H1 (cell line): ENCODE results near the gene CDH11. TPM values are rescaled to one million over a fixed set of nuclear protein-coding genes. Genes with fewer than 3 reads are reported as not detected.

Experiments used
- BACH1 ChIP-seq: IDR thresholded peaks from 2 replicates; pipeline ENCODE4 v1.6.1; 2012; ENCODE audit warnings: low read length, improper control_type of control experiment
- EP300 ChIP-seq, 2 experiments: IDR thresholded peaks; 1 replicate in 1 of 2; 2 replicates in 1 of 2; pipeline ENCODE4 v1.6.1; 2011 to 2012; ENCODE audit warnings: low read depth in 2 of 2, low read length in 2 of 2, mild to moderate bottlenecking in 2 of 2, borderline replicate concordance in 1 of 2, inconsistent platforms in 1 of 2, moderate library complexity in 1 of 2
- MAX ChIP-seq: IDR thresholded peaks from 2 replicates; pipeline ENCODE4 v1.6.1; 2012; ENCODE audit warnings: inconsistent platforms
- polyA plus RNA-seq, 7 experiments: library from polyadenylated mRNA; depleted of rRNA in 3 of 7; stranded (reverse) in 5 of 7; unstranded in 2 of 7; fragments of >200 nt in 5 of 7; fragments of 200-250 nt in 2 of 7; gene quantifications; 1 replicate in 5 of 7; 2 replicates in 1 of 7; 4 replicates in 1 of 7; pipeline versions ENCODE4 v1.2.1 to v1.2.3, GENCODE V29; 2011 to 2013; ENCODE audit warnings: missing spikeins in 2 of 7, mixed read lengths in 2 of 7
- total RNA-seq: library from RNA; stranded (reverse); fragmentation: NEBNext Ultra II Directional; extraction: Animal tissue kit (Norgen Biotek cat#: 25700); gene quantifications from 2 replicates; pipeline ENCODE4 v1.2.1, GENCODE V29; 2021

The CDH11 gene
- total and polyA plus RNA-seq, 2 of the 8 experiments (the other 6 are each of a cell fraction or from before 2014, with no cell fraction given): 3.3 to 8.4 TPM

GRCh38 chr16:65005696-65006095 lies 116.2 kb downstream of the CDH11 start (continued):
- TF ChIP-seq EP300 (IDR thresholded peaks at IDR 0.05; ENCODE audit: borderline replicate concordance in 1 of 2, low read depth in 2 of 2, low read length in 2 of 2): no peak
- no peak for TF ChIP-seq BACH1
- TF ChIP-seq MAX: no peak
